ENCODE data around the gene SLC29A3.

GRCh38 chr10:71272056-71272771 is 46.8 kb upstream of the SLC29A3 start:
- TF ChIP-seq CTCF (IDR thresholded peaks at IDR 0.05; ENCODE audit: insufficient read depth, low read length, poor library complexity, severe bottlenecking), result no peak
- no peak for TF ChIP-seq EZH2phosphoT487 (conservative IDR thresholded peaks at IDR 0.05; ENCODE audit: low read length)
